DND-41 (cell line): ENCODE data around the gene FRY.

Source experiments
- ATAC-seq: fragments of 200-7000 bp; cut with Tn5 transposase; 3 replicates; pipeline ENCODE4 v1.9.1; 2021; ENCODE audit warnings: low read depth; ENCODE audit not compliant: insufficient read depth
- DNase-seq: peaks from one replicate; pipeline ENCODE4 v3.0.0-alpha.2; 2020
- H2AFZ ChIP-seq: 2 replicates; pipeline ENCODE4 v1.6.0; 2012; ENCODE audit warnings: low read depth, low read length
- H3K27ac ChIP-seq: 2 replicates; pipeline ENCODE4 v1.5.1; 2012; ENCODE audit warnings: low read length, inconsistent platforms
- H3K27me3 ChIP-seq: fragments of 200-600 bp; sonication (generic); 2 replicates; pipeline ENCODE4 v1.6.0; 2012; ENCODE audit warnings: low read length, mild to moderate bottlenecking, inconsistent platforms; ENCODE audit not compliant: insufficient read depth, poor library complexity
- H3K36me3 ChIP-seq: 2 replicates; pipeline ENCODE4 v1.5.1; 2012; ENCODE audit warnings: low read length, inconsistent platforms; ENCODE audit not compliant: insufficient read depth
- H3K4me1 ChIP-seq: 2 replicates; pipeline ENCODE4 v1.5.1; 2012; ENCODE audit warnings: mild to moderate bottlenecking, low read length; ENCODE audit not compliant: insufficient read depth
- H3K4me2 ChIP-seq: 2 replicates; pipeline ENCODE4 v1.6.0; 2012; ENCODE audit warnings: mild to moderate bottlenecking, moderate library complexity, low read length, inconsistent platforms; ENCODE audit not compliant: insufficient read depth
- H3K4me3 ChIP-seq, 2 experiments: fragments of 200-600 bp in 1 of 2; shearing (Covaris generic) in 1 of 2; 2 replicates each; pipeline ENCODE4 v1.5.1; 2012 to 2016; ENCODE audit warnings: inconsistent platforms in 2 of 2, low read length in 2 of 2, mild to moderate bottlenecking in 2 of 2, low read depth in 1 of 2, moderate library complexity in 1 of 2
- H3K79me2 ChIP-seq: 2 replicates; pipeline ENCODE4 v1.6.0; 2012; ENCODE audit warnings: low read length, inconsistent platforms; ENCODE audit not compliant: insufficient read depth
- H3K9ac ChIP-seq: 2 replicates; pipeline ENCODE4 v1.6.0; 2012; ENCODE audit warnings: low read depth, mild to moderate bottlenecking, inconsistent platforms, low read length, moderate library complexity
- H3K9me3 ChIP-seq: 2 replicates; pipeline ENCODE4 v1.5.1; 2012; ENCODE audit warnings: low read length, moderate library complexity, mild to moderate bottlenecking, inconsistent platforms; ENCODE audit not compliant: insufficient read depth, severe bottlenecking
- H4K20me1 ChIP-seq: 2 replicates; pipeline ENCODE4 v1.6.0; 2012; ENCODE audit warnings: low read length; ENCODE audit not compliant: insufficient read depth
- EZH2 ChIP-seq: IDR thresholded peaks from 3 replicates; pipeline ENCODE4 v1.6.1; 2012; ENCODE audit warnings: borderline replicate concordance, low read depth, mild to moderate bottlenecking, moderate library complexity, low read length, inconsistent platforms; ENCODE audit not compliant: severe bottlenecking
- TF ChIP-seq, protein P1 (sequence below): IDR thresholded peaks from 2 replicates; pipeline ENCODE4 v1.5.1; 2012; ENCODE audit warnings: borderline replicate concordance, low read length, moderate library complexity, mild to moderate bottlenecking; ENCODE audit not compliant: poor library complexity, severe bottlenecking; ENCODE audit errors: extremely low read depth

FRY gene

DNA sequence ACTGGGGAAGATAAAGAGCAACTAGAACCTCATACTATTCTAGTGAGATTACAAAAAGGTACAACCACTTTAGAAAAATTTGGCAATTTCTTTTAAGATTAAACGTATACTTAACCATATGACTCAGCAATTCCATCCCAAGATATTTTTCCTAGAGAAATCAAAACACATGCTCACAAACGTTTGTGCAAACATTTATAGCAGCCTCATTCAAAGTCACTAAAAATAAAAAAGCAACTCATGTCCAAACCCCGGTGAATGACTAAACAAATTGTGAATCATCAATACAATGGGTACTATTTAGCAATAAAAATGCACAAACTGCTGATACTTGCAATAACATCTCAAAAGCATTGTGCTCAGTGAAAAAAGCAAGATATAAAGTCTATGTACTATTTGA lies 121.5 kb downstream of the FRY start:
- Histone ChIP-seq H3K9ac (no peak overlapping the region), H3K36me3 (no peaks in the 10 kb centered on the region), H3K4me3 (no peak overlapping the region), H4K20me1 (no peaks in the 10 kb centered on the region), H3K9me3 (no peaks in the 10 kb centered on the region), H3K79me2 (no peaks in the 10 kb centered on the region), H3K27me3 (peaks cover 3% of the 10 kb centered on the region), H2AFZ (no peak overlapping the region), H3K4me2 (no peak overlapping the region), H3K27ac (no peak overlapping the region), H3K4me1 (no peaks in the 10 kb centered on the region)
- ATAC-seq (no peak), DNase-seq (no peak)
- no peak for TF ChIP-seq EZH2
- TF ChIP-seq, protein P1, sequence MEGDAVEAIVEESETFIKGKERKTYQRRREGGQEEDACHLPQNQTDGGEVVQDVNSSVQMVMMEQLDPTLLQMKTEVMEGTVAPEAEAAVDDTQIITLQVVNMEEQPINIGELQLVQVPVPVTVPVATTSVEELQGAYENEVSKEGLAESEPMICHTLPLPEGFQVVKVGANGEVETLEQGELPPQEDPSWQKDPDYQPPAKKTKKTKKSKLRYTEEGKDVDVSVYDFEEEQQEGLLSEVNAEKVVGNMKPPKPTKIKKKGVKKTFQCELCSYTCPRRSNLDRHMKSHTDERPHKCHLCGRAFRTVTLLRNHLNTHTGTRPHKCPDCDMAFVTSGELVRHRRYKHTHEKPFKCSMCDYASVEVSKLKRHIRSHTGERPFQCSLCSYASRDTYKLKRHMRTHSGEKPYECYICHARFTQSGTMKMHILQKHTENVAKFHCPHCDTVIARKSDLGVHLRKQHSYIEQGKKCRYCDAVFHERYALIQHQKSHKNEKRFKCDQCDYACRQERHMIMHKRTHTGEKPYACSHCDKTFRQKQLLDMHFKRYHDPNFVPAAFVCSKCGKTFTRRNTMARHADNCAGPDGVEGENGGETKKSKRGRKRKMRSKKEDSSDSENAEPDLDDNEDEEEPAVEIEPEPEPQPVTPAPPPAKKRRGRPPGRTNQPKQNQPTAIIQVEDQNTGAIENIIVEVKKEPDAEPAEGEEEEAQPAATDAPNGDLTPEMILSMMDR: no peak

DNA sequence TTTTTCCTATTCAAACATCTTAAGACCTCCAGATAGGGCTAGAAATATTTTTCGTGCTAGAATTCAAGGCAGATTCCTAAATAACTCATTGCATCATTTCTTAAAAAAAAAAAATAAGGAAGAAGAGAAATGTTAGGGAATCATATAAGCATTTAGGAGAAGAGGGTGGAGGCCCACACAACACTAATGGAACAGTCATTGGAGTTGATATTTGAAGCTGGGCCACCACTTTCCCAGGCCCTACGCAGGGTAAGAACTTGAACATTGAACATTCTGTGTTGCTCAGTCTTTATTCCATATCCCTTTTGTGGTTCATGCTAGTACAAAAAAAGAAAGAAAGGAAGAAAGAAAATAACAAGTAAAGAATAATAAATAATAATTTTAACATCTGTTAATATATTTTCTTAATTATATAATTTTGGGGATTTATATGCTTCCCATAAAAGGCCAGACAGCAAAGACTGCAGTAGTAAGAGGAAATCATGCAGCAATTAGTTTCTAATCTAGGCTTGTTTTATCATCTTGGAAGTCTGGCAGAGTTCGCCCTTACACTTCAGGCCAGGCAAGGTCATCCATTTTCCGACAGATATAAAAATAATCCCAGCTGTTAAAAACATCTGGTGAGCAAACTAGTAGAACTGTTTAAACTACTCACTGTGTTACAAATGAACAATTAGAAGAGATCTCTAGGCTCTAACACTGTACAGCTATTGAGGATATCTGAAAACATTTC lies 127.7 kb downstream of the FRY start:
- H4K20me1 ChIP-seq: no peaks in the 10 kb centered on the region

DNA sequence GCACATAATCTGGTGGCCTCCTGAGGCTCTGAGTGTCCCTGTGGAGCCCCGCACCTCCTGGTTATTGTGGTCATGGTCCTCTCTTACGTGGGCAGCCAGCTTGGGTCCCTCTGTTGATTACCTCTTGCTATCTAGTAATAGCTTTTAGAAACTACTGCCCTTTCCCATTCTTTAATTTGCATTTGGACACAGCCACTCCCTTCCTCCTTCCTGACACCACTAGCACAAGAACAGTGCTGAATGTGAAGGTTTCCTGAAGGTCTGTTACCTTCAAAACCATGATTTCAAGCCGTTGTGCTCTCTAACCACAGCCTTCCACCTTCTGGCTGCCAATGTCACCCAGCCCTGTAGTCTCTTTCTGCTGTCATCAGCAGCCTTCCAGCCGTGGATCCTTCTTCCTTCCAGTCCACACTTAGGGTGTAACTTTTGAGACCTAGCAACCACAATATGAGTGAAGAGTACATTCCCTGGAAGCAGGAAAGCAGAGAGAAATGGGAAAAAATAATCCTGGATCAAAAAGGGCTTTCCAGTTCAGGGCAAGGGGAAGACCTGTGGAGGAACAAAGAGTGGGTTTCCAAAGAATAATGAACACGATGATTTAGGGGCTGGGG lies 130.9 kb downstream of the FRY start:
- H2AFZ ChIP-seq: no peak overlapping the region
- H3K27me3 ChIP-seq: no peaks in the 10 kb centered on the region
- H4K20me1 ChIP-seq: no peaks in the 10 kb centered on the region
- H3K27ac ChIP-seq: no peak overlapping the region
- H3K4me3 ChIP-seq: no peak overlapping the region
- H3K79me2 ChIP-seq: no peaks in the 10 kb centered on the region
- no peaks in the 10 kb centered on the region for H3K9me3 ChIP-seq
- no peak overlapping the region for H3K9ac ChIP-seq
- H3K36me3 ChIP-seq: no peaks in the 10 kb centered on the region
- no peaks in the 10 kb centered on the region for H3K4me1 ChIP-seq
- ATAC-seq: no peak
- TF ChIP-seq EZH2: no peak
- TF ChIP-seq, protein P1: no peak
- H3K4me2 ChIP-seq: no peak overlapping the region
- DNase-seq: no peak

More for the DNA sequence above, 127.7 kb downstream of the FRY start:
- Histone ChIP-seq H3K79me2 (no peaks in the 10 kb centered on the region), H3K27ac (no peak overlapping the region), H3K4me3 (no peak overlapping the region), H3K4me1 (no peaks in the 10 kb centered on the region), H3K27me3 (no peaks in the 10 kb centered on the region), H3K4me2 (no peak overlapping the region), H3K9ac (no peak overlapping the region), H2AFZ (no peak overlapping the region), H3K36me3 (no peaks in the 10 kb centered on the region), H3K9me3 (no peaks in the 10 kb centered on the region)
- DNase-seq (no peak), ATAC-seq (no peak)
- TF ChIP-seq, protein P1: no peak
- no peak for TF ChIP-seq EZH2
